Measurements from ENCODE around the gene ENOPH1. TPM values are rescaled to one million over a fixed set of nuclear protein-coding genes. Genes with fewer than 3 reads are reported as not detected.

Gene ENOPH1
- polyA plus RNA-seq, 2 donors: 32.6 to 51.7 TPM

DNA sequence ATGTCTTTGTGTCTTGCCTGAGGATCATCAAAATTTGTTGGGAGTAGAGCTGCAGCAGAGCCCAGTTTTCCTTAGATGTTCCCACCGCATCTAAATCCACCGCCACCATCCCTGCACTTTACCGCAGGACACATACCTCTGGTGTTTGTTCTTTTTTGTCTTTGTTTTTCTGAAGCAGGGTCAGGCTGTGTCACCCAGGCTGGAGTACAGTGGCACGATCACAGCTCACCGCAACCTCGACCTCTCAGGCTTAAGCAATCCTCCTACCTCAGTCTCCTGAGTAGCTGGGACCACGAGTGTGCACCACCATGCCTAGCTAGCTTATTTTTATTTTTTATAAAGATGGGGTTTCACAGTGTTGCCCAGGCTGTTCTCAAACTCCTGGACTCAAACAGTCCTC, 4.6 kb downstream of the ENOPH1 start:
- no peak overlapping the region for H3K27ac ChIP-seq (ENCODE audit: low read depth in 2 of 2, low read length in 1 of 2)
- H3K4me1 ChIP-seq (ENCODE audit: control insufficient read depth in 2 of 2, insufficient read depth in 2 of 2, low read length in 1 of 2): peaks cover 0 to 7% of the 10 kb centered on the region in 2 donors
- H3K9me3 ChIP-seq (ENCODE audit: control insufficient read depth in 2 of 2, insufficient read depth in 1 of 2, low read depth in 1 of 2, low read length in 1 of 2): no peaks in the 10 kb centered on the region
- H3K4me3 ChIP-seq (ENCODE audit: low read depth in 1 of 2, low read length in 2 of 2): no peak overlapping the region
- no peaks in the 10 kb centered on the region for H3K36me3 ChIP-seq (ENCODE audit: control insufficient read depth in 2 of 2, insufficient read depth in 2 of 2, low read length in 1 of 2)
- H3K27me3 ChIP-seq (ENCODE audit: control insufficient read depth in 1 of 2, insufficient read depth in 2 of 2, low read length in 2 of 2): no peaks in the 10 kb centered on the region
- 96% methylated on average over 7 of the region's 7 CpGs for WGBS, 2 donors

DNA sequence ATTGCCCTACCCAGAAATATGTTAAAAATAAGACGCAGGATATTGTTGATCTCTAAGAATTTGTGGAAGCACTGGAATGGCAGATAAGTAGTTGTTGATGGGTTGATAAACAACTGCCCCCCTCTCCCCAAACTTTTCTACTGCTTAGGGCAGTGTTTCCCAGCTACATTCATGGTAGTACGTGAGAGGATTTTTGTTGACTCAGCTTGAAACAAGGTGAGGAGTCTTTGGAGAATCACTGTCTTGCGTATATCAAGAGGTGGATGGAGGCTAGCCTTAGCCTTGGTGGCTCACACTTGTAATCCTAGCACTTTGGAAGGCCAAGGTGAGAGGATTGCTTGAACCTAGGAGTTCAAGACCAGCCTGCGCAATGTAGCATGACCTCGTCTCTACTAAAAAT, 5.7 kb downstream of the ENOPH1 start:
- H3K4me3 ChIP-seq (ENCODE audit: low read depth in 1 of 2, low read length in 2 of 2): no peak overlapping the region
- H3K4me1 ChIP-seq (ENCODE audit: control insufficient read depth in 2 of 2, insufficient read depth in 2 of 2, low read length in 1 of 2): peaks cover 0 to 5% of the 10 kb centered on the region in 2 donors
- H3K27me3 ChIP-seq (ENCODE audit: control insufficient read depth in 1 of 2, insufficient read depth in 2 of 2, low read length in 2 of 2): no peaks in the 10 kb centered on the region
- no peaks in the 10 kb centered on the region for H3K9me3 ChIP-seq (ENCODE audit: control insufficient read depth in 2 of 2, insufficient read depth in 1 of 2, low read depth in 1 of 2, low read length in 1 of 2)
- no peaks in the 10 kb centered on the region for H3K36me3 ChIP-seq (ENCODE audit: control insufficient read depth in 2 of 2, insufficient read depth in 2 of 2, low read length in 1 of 2)
- 91 to 97% methylated on average over 5 of the region's 5 CpGs for WGBS, 2 donors
- no peak overlapping the region for H3K27ac ChIP-seq (ENCODE audit: low read depth in 2 of 2, low read length in 1 of 2)

DNA sequence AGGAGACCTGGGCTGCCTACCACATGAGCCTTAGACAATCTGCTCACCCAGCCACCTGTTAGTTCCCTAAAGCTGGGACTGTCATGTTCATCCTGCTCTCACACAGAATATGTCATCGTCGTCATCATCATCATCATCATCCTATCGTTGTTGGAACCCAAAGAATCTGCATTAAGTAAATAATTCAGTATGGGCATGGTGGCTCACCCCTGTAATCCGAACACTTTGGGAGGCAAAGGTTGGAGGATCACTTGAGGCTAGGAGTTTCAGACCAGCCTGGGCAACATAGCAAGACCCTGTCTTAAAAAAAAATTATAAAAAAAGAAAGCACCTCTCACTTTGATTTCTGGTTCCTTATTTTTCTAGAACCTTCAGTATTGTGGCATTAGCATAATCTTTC, 6.4 kb downstream of the ENOPH1 start:
- H3K4me3 ChIP-seq (ENCODE audit: low read depth in 1 of 2, low read length in 2 of 2): no peak overlapping the region
- peaks cover 0 to 5% of the 10 kb centered on the region in 2 donors for H3K4me1 ChIP-seq (ENCODE audit: control insufficient read depth in 2 of 2, insufficient read depth in 2 of 2, low read length in 1 of 2)
- WGBS, 2 donors: 96 to 98% methylated on average over 4 of the region's 4 CpGs
- no peaks in the 10 kb centered on the region for H3K36me3 ChIP-seq (ENCODE audit: control insufficient read depth in 2 of 2, insufficient read depth in 2 of 2, low read length in 1 of 2)
- no peaks in the 10 kb centered on the region for H3K9me3 ChIP-seq (ENCODE audit: control insufficient read depth in 2 of 2, insufficient read depth in 1 of 2, low read depth in 1 of 2, low read length in 1 of 2)
- no peaks in the 10 kb centered on the region for H3K27me3 ChIP-seq (ENCODE audit: control insufficient read depth in 1 of 2, insufficient read depth in 2 of 2, low read length in 2 of 2)
- no peak overlapping the region for H3K27ac ChIP-seq (ENCODE audit: low read depth in 2 of 2, low read length in 1 of 2)

- WGBS, 2 donors: 58 to 66% methylated on average over 4 of the region's 4 CpGs
- Histone ChIP-seq H3K36me3 (ENCODE audit: control insufficient read depth in 2 of 2, insufficient read depth in 2 of 2, low read length in 1 of 2) (no peaks in the 10 kb centered on the region), H3K4me1 (ENCODE audit: control insufficient read depth in 2 of 2, insufficient read depth in 2 of 2, low read length in 1 of 2) (peaks cover 0 to 5% of the 10 kb centered on the region in 2 donors), H3K27ac (ENCODE audit: low read depth in 2 of 2, low read length in 1 of 2) (peak overlapping the region in 1 of 2 donors; percentile 15), H3K4me3 (ENCODE audit: low read depth in 1 of 2, low read length in 2 of 2) (no peak overlapping the region), H3K9me3 (ENCODE audit: control insufficient read depth in 2 of 2, insufficient read depth in 1 of 2, low read depth in 1 of 2, low read length in 1 of 2) (no peaks in the 10 kb centered on the region), H3K27me3 (ENCODE audit: control insufficient read depth in 1 of 2, insufficient read depth in 2 of 2, low read length in 2 of 2) (no peaks in the 10 kb centered on the region)
These were observed 7.1 kb downstream of the ENOPH1 start for GRCh38 chr4:82437285-82438005.

- H3K27me3 ChIP-seq (ENCODE audit: control insufficient read depth in 1 of 2, insufficient read depth in 2 of 2, low read length in 2 of 2): no peaks in the 10 kb centered on the region
- H3K4me3 ChIP-seq (ENCODE audit: low read depth in 1 of 2, low read length in 2 of 2): no peak overlapping the region
- WGBS, 2 donors: 79 to 91% methylated on average over 2 of the region's 2 CpGs
- H3K9me3 ChIP-seq (ENCODE audit: control insufficient read depth in 2 of 2, insufficient read depth in 1 of 2, low read depth in 1 of 2, low read length in 1 of 2): no peaks in the 10 kb centered on the region
- H3K4me1 ChIP-seq (ENCODE audit: control insufficient read depth in 2 of 2, insufficient read depth in 2 of 2, low read length in 1 of 2): peaks cover 0 to 5% of the 10 kb centered on the region in 2 donors
- H3K27ac ChIP-seq (ENCODE audit: low read depth in 2 of 2, low read length in 1 of 2): no peak overlapping the region
- no peaks in the 10 kb centered on the region for H3K36me3 ChIP-seq (ENCODE audit: control insufficient read depth in 2 of 2, insufficient read depth in 2 of 2, low read length in 1 of 2)
These were observed 8.7 kb downstream of the ENOPH1 start for GRCh38 chr4:82439088-82439487.

DNA sequence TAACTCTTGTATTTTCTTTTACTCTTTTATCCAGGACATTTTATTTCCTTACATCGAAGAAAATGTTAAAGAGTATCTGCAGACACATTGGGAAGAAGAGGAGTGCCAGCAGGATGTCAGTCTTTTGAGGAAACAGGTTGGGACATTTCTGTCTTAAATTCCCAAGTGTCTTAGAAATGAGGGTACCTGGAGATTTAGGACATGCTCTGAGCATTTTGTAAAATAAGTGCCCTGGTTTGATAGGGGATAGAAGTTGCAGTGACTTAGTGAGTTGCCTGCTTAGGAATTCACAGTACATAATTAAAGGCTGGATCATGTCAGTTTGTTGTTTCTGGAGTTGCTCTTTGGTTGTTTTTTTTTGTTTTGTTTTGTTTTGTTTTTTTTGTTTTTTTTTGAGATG, 17.5 kb downstream of the ENOPH1 start:
- 90 to 94% methylated on average over 1 of the region's 1 CpG for WGBS, 2 donors
- H3K4me1 ChIP-seq (ENCODE audit: control insufficient read depth in 2 of 2, insufficient read depth in 2 of 2, low read length in 1 of 2): no peaks in the 10 kb centered on the region

DNA sequence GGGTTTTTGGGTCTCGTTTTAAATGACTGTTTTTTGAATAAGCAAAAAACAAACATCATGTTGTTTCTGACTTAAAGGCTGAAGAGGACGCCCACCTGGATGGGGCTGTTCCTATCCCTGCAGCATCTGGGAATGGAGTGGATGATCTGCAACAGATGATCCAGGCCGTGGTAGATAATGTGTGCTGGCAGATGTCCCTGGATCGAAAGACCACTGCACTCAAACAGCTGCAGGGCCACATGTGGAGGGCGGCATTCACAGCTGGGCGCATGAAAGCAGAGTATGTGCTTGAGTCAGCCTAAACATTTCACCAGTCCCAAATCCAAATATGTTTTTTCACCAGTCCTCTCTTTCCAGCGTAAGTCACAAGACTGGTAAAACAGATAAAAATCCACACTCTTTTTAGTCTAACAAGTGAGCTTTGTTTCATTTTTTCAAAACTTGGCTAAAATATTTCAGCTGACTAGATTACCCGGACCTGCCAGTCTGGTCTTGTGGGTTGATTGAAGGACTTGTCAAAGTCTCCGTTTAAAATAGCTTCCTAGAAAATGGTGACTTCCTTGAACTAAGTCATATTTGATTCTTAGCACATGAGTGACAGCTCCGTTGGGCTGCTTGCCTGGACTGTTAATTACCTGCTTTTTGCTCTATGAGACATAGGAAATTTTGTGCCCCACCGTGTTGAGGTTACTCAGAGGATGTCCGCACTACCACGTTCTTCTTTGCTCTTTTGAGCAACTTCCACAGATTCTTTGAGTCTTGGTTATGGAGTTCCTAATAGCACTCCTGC, 20.8 kb downstream of the ENOPH1 start:
- Histone ChIP-seq H3K4me3 (ENCODE audit: low read depth in 1 of 2, low read length in 2 of 2) (no peak overlapping the region), H3K36me3 (ENCODE audit: control insufficient read depth in 2 of 2, insufficient read depth in 2 of 2, low read length in 1 of 2) (peaks cover 6 to 13% of the 10 kb centered on the region in 2 donors), H3K4me1 (ENCODE audit: control insufficient read depth in 2 of 2, insufficient read depth in 2 of 2, low read length in 1 of 2) (no peaks in the 10 kb centered on the region), H3K27me3 (ENCODE audit: control insufficient read depth in 1 of 2, insufficient read depth in 2 of 2, low read length in 2 of 2) (no peaks in the 10 kb centered on the region), H3K9me3 (ENCODE audit: control insufficient read depth in 2 of 2, insufficient read depth in 1 of 2, low read depth in 1 of 2, low read length in 1 of 2) (no peaks in the 10 kb centered on the region), H3K27ac (ENCODE audit: low read depth in 2 of 2, low read length in 1 of 2) (no peak overlapping the region)
- WGBS, 2 donors: 77 to 78% methylated on average over 13 of the region's 13 CpGs

More for the DNA sequence above, 17.5 kb downstream of the ENOPH1 start:
- Histone ChIP-seq H3K4me3 (ENCODE audit: low read depth in 1 of 2, low read length in 2 of 2) (no peak overlapping the region), H3K9me3 (ENCODE audit: control insufficient read depth in 2 of 2, insufficient read depth in 1 of 2, low read depth in 1 of 2, low read length in 1 of 2) (no peaks in the 10 kb centered on the region), H3K27me3 (ENCODE audit: control insufficient read depth in 1 of 2, insufficient read depth in 2 of 2, low read length in 2 of 2) (no peaks in the 10 kb centered on the region), H3K27ac (ENCODE audit: low read depth in 2 of 2, low read length in 1 of 2) (no peak overlapping the region), H3K36me3 (ENCODE audit: control insufficient read depth in 2 of 2, insufficient read depth in 2 of 2, low read length in 1 of 2) (peaks cover 3 to 13% of the 10 kb centered on the region in 2 donors)

GRCh38 chr4:82452026-82452425, 21.6 kb downstream of the ENOPH1 start:
- Histone ChIP-seq H3K9me3 (ENCODE audit: control insufficient read depth in 2 of 2, insufficient read depth in 1 of 2, low read depth in 1 of 2, low read length in 1 of 2) (no peaks in the 10 kb centered on the region), H3K4me1 (ENCODE audit: control insufficient read depth in 2 of 2, insufficient read depth in 2 of 2, low read length in 1 of 2) (no peaks in the 10 kb centered on the region), H3K27ac (ENCODE audit: low read depth in 2 of 2, low read length in 1 of 2) (no peak overlapping the region), H3K4me3 (ENCODE audit: low read depth in 1 of 2, low read length in 2 of 2) (no peak overlapping the region), H3K36me3 (ENCODE audit: control insufficient read depth in 2 of 2, insufficient read depth in 2 of 2, low read length in 1 of 2) (peaks cover 6 to 13% of the 10 kb centered on the region in 2 donors), H3K27me3 (ENCODE audit: control insufficient read depth in 1 of 2, insufficient read depth in 2 of 2, low read length in 2 of 2) (no peaks in the 10 kb centered on the region)
- 96 to 97% methylated on average over 7 of the region's 7 CpGs for WGBS, 2 donors

- Histone ChIP-seq H3K4me3 (ENCODE audit: low read depth in 1 of 2, low read length in 2 of 2) (no peak overlapping the region), H3K27me3 (ENCODE audit: control insufficient read depth in 1 of 2, insufficient read depth in 2 of 2, low read length in 2 of 2) (no peaks in the 10 kb centered on the region), H3K4me1 (ENCODE audit: control insufficient read depth in 2 of 2, insufficient read depth in 2 of 2, low read length in 1 of 2) (no peaks in the 10 kb centered on the region), H3K9me3 (ENCODE audit: control insufficient read depth in 2 of 2, insufficient read depth in 1 of 2, low read depth in 1 of 2, low read length in 1 of 2) (no peaks in the 10 kb centered on the region), H3K27ac (ENCODE audit: low read depth in 2 of 2, low read length in 1 of 2) (no peak overlapping the region), H3K36me3 (ENCODE audit: control insufficient read depth in 2 of 2, insufficient read depth in 2 of 2, low read length in 1 of 2) (peaks cover 7 to 16% of the 10 kb centered on the region in 2 donors)
- WGBS, 2 donors: 87 to 95% methylated on average over 7 of the region's 7 CpGs
These were observed 26.9 kb downstream of the ENOPH1 start for GRCh38 chr4:82457266-82457665.
